Suprapubic skin (tissue), 4 donors: ENCODE data around the gene PLXNA4.

Experiments
- CTCF ChIP-seq, 2 donors: fragments of 200-600 bp in 1 of 2; fragments of 450-650 bp in 1 of 2; sonication (generic) in 1 of 2; IDR thresholded peaks; one replicate each; pipeline ENCODE4 v1.5.1; 2016 to 2019; ENCODE audit warnings: antibody characterized with exemption in 2 of 2, mild to moderate bottlenecking in 1 of 2, moderate library complexity in 1 of 2
- EP300 ChIP-seq: sonication (generic); formaldehyde crosslinking; IDR thresholded peaks from one replicate; pipeline ENCODE4 v1.6.1; 2017; ENCODE audit warnings: antibody characterized with exemption
- POLR2A ChIP-seq, 2 donors: fragments of 450-650 bp; IDR thresholded peaks; one replicate each; pipeline ENCODE4 v1.6.1; 2017; ENCODE audit warnings: antibody characterized with exemption in 2 of 2, mild to moderate bottlenecking in 2 of 2, moderate library complexity in 2 of 2
- POLR2AphosphoS5 ChIP-seq, 3 donors: sonication (generic); formaldehyde crosslinking; IDR thresholded peaks; one replicate each; pipeline ENCODE4 v1.6.1; 2017; ENCODE audit warnings: antibody characterized with exemption in 3 of 3

- TF ChIP-seq CTCF (IDR thresholded peaks at IDR 0.05) (no peak), EP300 (no peak), POLR2AphosphoS5 (IDR thresholded peaks at IDR 0.05) (no peak), POLR2A (IDR thresholded peaks at IDR 0.05) (no peak)
Measured at GRCh38 chr7:132239422-132239994, 336.8 kb downstream of the PLXNA4 start.
